ENCODE measurements around the gene NRG3. TPM values are rescaled to one million over a fixed set of nuclear protein-coding genes. Genes with fewer than 3 reads are reported as not detected.

The NRG3 gene
- total RNA-seq, 1 experiment from 2014 or later = not detected

DNA sequence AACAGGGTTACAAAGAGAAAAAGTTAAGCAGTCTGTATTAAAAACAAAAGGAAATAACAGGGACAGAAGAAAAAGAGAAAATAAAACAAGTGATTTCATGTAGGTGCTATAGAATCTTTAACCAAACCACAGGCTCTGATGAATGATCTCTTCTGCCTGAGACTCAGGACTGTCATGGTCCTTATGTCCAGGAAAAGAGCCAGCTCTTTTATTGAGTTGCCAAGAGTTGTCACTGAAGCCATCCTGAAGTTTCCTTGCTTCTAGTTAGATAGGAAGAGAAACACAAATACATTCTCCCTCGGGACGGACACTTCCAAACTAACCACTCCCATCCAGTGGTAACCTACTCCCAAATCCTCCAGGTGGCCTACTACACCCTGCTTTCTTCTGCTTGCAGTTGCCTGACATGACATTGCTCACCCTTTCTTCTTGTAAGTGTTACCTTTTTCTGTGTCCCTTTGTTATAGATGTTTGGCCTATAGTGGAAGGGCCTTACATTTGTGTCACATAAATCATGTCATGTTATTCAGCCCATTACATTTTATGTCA, 346.7 kb downstream of the NRG3 start:
- Histone ChIP-seq H4K20me1 (ENCODE audit: insufficient read depth) (no peaks in the 10 kb centered on the region), H3K9ac (ENCODE audit: low read length) (no peak overlapping the region), H3K79me2 (ENCODE audit: insufficient read depth, low read length) (no peaks in the 10 kb centered on the region), H3K4me3 (replicated peaks in 1 of 2; ENCODE audit: low read depth in 1 of 2, low read length in 2 of 2) (no peak overlapping the region), H3K4me2 (ENCODE audit: low read length) (no peak overlapping the region), H3K36me3 (ENCODE audit: control insufficient read depth in 1 of 2, insufficient read depth in 2 of 2, low read length in 2 of 2) (no peaks in the 10 kb centered on the region), H3K9me2 (ENCODE audit: insufficient read depth) (no peaks in the 10 kb centered on the region), H2AFZ (ENCODE audit: low read depth, low read length, poor library complexity, severe bottlenecking) (no peak overlapping the region), H3K9me3 (ENCODE audit: control insufficient read depth in 1 of 2, insufficient read depth in 1 of 2, low read depth in 1 of 2, low read length in 2 of 2) (peaks cover 7 to 8% of the 10 kb centered on the region in 2 experiments; a peak in 2 of 4 replicates), H3K27me3 (ENCODE audit: insufficient read depth, low read length) (no peaks in the 10 kb centered on the region), H3K4me1 (ENCODE audit: control insufficient read depth in 1 of 2, insufficient read depth in 2 of 2, low read length in 2 of 2) (no peaks in the 10 kb centered on the region), H3K27ac (ENCODE audit: low read depth, low read length) (no peak overlapping the region)
- TF ChIP-seq, protein P1, sequence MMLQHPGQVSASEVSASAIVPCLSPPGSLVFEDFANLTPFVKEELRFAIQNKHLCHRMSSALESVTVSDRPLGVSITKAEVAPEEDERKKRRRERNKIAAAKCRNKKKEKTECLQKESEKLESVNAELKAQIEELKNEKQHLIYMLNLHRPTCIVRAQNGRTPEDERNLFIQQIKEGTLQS (IDR thresholded peaks at IDR 0.05) = no peak
- TF ChIP-seq POLR2AphosphoS5 (IDR thresholded peaks at IDR 0.05; ENCODE audit: low read depth, low read length) (no peak), SRF (IDR thresholded peaks at IDR 0.05; ENCODE audit: low read depth) (no peak), FOSL1 (IDR thresholded peaks at IDR 0.05; ENCODE audit: low read depth) (no peak), ZNF274 (IDR thresholded peaks at IDR 0.05; ENCODE audit: low read depth, low read length) (no peak), SIN3A (IDR thresholded peaks at IDR 0.05; ENCODE audit: low read depth) (no peak), CEBPB (IDR thresholded peaks at IDR 0.05; ENCODE audit: low read depth) (no peak), RAD21 (IDR thresholded peaks at IDR 0.05; ENCODE audit: low read depth) (no peak), YY1 (IDR thresholded peaks at IDR 0.05; ENCODE audit: extremely low read depth, insufficient replicate concordance, low read depth, low read length) (no peak)
- TF ChIP-seq, protein P2, sequence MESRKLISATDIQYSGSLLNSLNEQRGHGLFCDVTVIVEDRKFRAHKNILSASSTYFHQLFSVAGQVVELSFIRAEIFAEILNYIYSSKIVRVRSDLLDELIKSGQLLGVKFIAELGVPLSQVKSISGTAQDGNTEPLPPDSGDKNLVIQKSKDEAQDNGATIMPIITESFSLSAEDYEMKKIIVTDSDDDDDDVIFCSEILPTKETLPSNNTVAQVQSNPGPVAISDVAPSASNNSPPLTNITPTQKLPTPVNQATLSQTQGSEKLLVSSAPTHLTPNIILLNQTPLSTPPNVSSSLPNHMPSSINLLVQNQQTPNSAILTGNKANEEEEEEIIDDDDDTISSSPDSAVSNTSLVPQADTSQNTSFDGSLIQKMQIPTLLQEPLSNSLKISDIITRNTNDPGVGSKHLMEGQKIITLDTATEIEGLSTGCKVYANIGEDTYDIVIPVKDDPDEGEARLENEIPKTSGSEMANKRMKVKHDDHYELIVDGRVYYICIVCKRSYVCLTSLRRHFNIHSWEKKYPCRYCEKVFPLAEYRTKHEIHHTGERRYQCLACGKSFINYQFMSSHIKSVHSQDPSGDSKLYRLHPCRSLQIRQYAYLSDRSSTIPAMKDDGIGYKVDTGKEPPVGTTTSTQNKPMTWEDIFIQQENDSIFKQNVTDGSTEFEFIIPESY (IDR thresholded peaks at IDR 0.05; ENCODE audit: extremely low read depth, insufficient replicate concordance, low read length) = no peak
- TF ChIP-seq, protein P3, sequence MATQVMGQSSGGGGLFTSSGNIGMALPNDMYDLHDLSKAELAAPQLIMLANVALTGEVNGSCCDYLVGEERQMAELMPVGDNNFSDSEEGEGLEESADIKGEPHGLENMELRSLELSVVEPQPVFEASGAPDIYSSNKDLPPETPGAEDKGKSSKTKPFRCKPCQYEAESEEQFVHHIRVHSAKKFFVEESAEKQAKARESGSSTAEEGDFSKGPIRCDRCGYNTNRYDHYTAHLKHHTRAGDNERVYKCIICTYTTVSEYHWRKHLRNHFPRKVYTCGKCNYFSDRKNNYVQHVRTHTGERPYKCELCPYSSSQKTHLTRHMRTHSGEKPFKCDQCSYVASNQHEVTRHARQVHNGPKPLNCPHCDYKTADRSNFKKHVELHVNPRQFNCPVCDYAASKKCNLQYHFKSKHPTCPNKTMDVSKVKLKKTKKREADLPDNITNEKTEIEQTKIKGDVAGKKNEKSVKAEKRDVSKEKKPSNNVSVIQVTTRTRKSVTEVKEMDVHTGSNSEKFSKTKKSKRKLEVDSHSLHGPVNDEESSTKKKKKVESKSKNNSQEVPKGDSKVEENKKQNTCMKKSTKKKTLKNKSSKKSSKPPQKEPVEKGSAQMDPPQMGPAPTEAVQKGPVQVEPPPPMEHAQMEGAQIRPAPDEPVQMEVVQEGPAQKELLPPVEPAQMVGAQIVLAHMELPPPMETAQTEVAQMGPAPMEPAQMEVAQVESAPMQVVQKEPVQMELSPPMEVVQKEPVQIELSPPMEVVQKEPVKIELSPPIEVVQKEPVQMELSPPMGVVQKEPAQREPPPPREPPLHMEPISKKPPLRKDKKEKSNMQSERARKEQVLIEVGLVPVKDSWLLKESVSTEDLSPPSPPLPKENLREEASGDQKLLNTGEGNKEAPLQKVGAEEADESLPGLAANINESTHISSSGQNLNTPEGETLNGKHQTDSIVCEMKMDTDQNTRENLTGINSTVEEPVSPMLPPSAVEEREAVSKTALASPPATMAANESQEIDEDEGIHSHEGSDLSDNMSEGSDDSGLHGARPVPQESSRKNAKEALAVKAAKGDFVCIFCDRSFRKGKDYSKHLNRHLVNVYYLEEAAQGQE (IDR thresholded peaks at IDR 0.05; ENCODE audit: low read depth) = no peak
- TF ChIP-seq, protein P4, sequence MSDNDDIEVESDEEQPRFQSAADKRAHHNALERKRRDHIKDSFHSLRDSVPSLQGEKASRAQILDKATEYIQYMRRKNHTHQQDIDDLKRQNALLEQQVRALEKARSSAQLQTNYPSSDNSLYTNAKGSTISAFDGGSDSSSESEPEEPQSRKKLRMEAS (IDR thresholded peaks at IDR 0.05) = no peak
- intact Hi-C loops (cut with micrococcal nuclease) = no loop called here
- CTCF ChIA-PET = no interaction called here
- no peak for ATAC-seq
- no peak for DNase-seq (ENCODE audit: low read depth, low spot score)
- BruUV-seq (replicated peaks) = no TSS peak
- RAD21 ChIA-PET (ENCODE audit: low non-redundant PET in 1 of 2, low total read pairs in 2 of 2, uncharacterized antibody in 2 of 2, unreplicated experiment in 2 of 2) = no interaction called here
- POLR2A ChIA-PET = no interaction called here
